MM.1S (cell line): ENCODE measurements around the gene SLC38A6.

Experiments used
- DNase-seq: peaks from one replicate; pipeline ENCODE4 v3.0.0-alpha.2; 2015
- H2AFZ ChIP-seq: fragments of 300-600 bp; sonication (generic); 2 replicates; pipeline ENCODE4 v1.6.0; 2016; ENCODE audit warnings: antibody characterized with exemption, low read length
- H3F3A ChIP-seq: fragments of 300-600 bp; sonication (generic); 2 replicates; pipeline ENCODE4 v1.6.1; 2016; ENCODE audit warnings: mild to moderate bottlenecking, antibody characterized with exemption, low read length, moderate library complexity, mixed read lengths; ENCODE audit not compliant: insufficient read depth
- H3K27ac ChIP-seq: fragments of 300-600 bp; sonication (generic); 2 replicates; pipeline ENCODE4 v1.5.1; 2016; ENCODE audit warnings: mild to moderate bottlenecking, low read length
- H3K27me3 ChIP-seq: fragments of 300-600 bp; sonication (generic); replicated peaks from 2 replicates; pipeline ENCODE4 v1.6.0; 2016; ENCODE audit warnings: low read length; ENCODE audit not compliant: insufficient read depth
- H3K36me3 ChIP-seq: fragments of 300-600 bp; sonication (generic); replicated peaks from 2 replicates; pipeline ENCODE4 v1.6.1; 2016; ENCODE audit warnings: mild to moderate bottlenecking, low read length, mixed read lengths; ENCODE audit not compliant: insufficient read depth
- H3K4me1 ChIP-seq: fragments of 300-600 bp; sonication (generic); 2 replicates; pipeline ENCODE4 v1.6.1; 2016; ENCODE audit warnings: low read length, mixed read lengths
- H3K4me2 ChIP-seq: fragments of 300-600 bp; sonication (generic); 2 replicates; pipeline ENCODE4 v1.6.0; 2016; ENCODE audit warnings: low read depth, low read length
- H3K4me3 ChIP-seq: fragments of 300-600 bp; sonication (generic); 2 replicates; pipeline ENCODE4 v1.5.1; 2016; ENCODE audit warnings: low read length, mixed read lengths
- H3K79me2 ChIP-seq: fragments of 300-600 bp; sonication (generic); 2 replicates; pipeline ENCODE4 v1.6.1; 2016; ENCODE audit warnings: mixed run types, low read length, mixed read lengths
- H3K9ac ChIP-seq: fragments of 300-600 bp; sonication (generic); 2 replicates; pipeline ENCODE4 v1.6.1; 2016; ENCODE audit warnings: low read length, mixed read lengths
- H3K9me2 ChIP-seq: fragments of 300-600 bp; sonication (generic); replicated peaks from 2 replicates; pipeline ENCODE4 v1.6.1; 2016; ENCODE audit warnings: mild to moderate bottlenecking, low read length, mixed read lengths; ENCODE audit not compliant: insufficient read depth
- H3K9me3 ChIP-seq: fragments of 300-600 bp; sonication (generic); replicated peaks from 2 replicates; pipeline ENCODE4 v1.6.1; 2016; ENCODE audit warnings: mild to moderate bottlenecking, low read length, mixed read lengths; ENCODE audit not compliant: insufficient read depth
- H4K20me1 ChIP-seq: fragments of 300-600 bp; sonication (generic); 2 replicates; pipeline ENCODE4 v1.6.1; 2016; ENCODE audit warnings: mild to moderate bottlenecking, low read length, moderate library complexity, mixed read lengths; ENCODE audit not compliant: insufficient read depth
- EZH2 ChIP-seq: fragments of 300-600 bp; sonication (generic); optimal IDR thresholded peaks from 2 replicates; pipeline ENCODE3; 2017; ENCODE audit warnings: low read depth, mild to moderate bottlenecking, antibody characterized with exemption, low read length, mixed read lengths
- EZH2phosphoT487 ChIP-seq: fragments of 300-600 bp; sonication (generic); IDR thresholded peaks from 2 replicates; pipeline ENCODE4 v1.6.1; 2018; ENCODE audit warnings: antibody characterized with exemption, low read length
- TF ChIP-seq, protein P1 (sequence below): fragments of 300-600 bp; sonication (generic); IDR thresholded peaks from 2 replicates; pipeline ENCODE4 v1.5.1; 2016; ENCODE audit warnings: antibody characterized with exemption, low read length, mixed read lengths

SLC38A6 gene

DNA sequence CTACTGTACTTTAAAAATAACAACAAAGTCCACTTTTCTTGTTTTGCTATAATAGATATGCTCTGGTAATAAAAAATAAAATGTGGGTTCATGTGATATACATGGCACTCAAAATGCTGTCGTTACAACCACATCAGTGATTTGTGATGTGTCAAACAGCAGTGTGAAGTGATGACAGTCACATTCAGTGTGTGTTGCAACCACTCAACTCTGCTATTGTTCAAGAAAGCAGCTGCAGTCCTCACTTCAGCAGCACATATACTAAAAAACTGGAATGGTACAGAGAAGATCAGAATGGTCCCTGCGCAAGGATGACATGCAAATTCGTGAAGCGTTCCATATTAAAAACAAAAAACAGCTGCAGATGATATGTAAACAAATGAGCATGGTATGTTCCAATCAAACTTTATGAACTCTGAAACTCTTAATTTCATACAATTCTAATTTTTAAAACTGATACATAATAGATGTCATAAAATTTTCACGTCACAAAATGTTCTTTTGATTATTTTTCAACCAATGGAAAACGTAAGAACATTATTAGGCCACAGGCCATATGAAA lies 6.9 kb upstream of the SLC38A6 start:
- Histone ChIP-seq H3K27ac (no peak overlapping the region), H3K9me2 (no peaks in the 10 kb centered on the region), H3K9ac (no peak overlapping the region), H3F3A (no peaks in the 10 kb centered on the region), H3K79me2 (no peaks in the 10 kb centered on the region), H2AFZ (no peak overlapping the region), H3K9me3 (no peaks in the 10 kb centered on the region), H4K20me1 (no peaks in the 10 kb centered on the region), H3K4me3 (no peak overlapping the region), H3K36me3 (no peaks in the 10 kb centered on the region), H3K4me2 (no peak overlapping the region), H3K4me1 (no peaks in the 10 kb centered on the region), H3K27me3 (no peaks in the 10 kb centered on the region)
- no peak for TF ChIP-seq EZH2
- TF ChIP-seq, protein P1, sequence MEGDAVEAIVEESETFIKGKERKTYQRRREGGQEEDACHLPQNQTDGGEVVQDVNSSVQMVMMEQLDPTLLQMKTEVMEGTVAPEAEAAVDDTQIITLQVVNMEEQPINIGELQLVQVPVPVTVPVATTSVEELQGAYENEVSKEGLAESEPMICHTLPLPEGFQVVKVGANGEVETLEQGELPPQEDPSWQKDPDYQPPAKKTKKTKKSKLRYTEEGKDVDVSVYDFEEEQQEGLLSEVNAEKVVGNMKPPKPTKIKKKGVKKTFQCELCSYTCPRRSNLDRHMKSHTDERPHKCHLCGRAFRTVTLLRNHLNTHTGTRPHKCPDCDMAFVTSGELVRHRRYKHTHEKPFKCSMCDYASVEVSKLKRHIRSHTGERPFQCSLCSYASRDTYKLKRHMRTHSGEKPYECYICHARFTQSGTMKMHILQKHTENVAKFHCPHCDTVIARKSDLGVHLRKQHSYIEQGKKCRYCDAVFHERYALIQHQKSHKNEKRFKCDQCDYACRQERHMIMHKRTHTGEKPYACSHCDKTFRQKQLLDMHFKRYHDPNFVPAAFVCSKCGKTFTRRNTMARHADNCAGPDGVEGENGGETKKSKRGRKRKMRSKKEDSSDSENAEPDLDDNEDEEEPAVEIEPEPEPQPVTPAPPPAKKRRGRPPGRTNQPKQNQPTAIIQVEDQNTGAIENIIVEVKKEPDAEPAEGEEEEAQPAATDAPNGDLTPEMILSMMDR, result no peak
- no peak for TF ChIP-seq EZH2phosphoT487
- no peak for DNase-seq

GRCh38 chr14:60975551-60975950 lies 5.5 kb upstream of the SLC38A6 start:
- Histone ChIP-seq H2AFZ (no peak overlapping the region), H3K79me2 (no peaks in the 10 kb centered on the region), H3K27ac (no peak overlapping the region), H3K36me3 (no peaks in the 10 kb centered on the region), H3K9me3 (no peaks in the 10 kb centered on the region), H4K20me1 (no peaks in the 10 kb centered on the region), H3K4me3 (no peak overlapping the region), H3K9ac (no peak overlapping the region), H3F3A (no peaks in the 10 kb centered on the region), H3K4me2 (no peak overlapping the region), H3K27me3 (no peaks in the 10 kb centered on the region), H3K4me1 (0 out of 2 replicates have a peak, but pooled peaks cover 3% of the 10 kb centered on the region), H3K9me2 (no peaks in the 10 kb centered on the region)
- no peak for DNase-seq
- TF ChIP-seq EZH2phosphoT487 (no peak), EZH2 (no peak)
- TF ChIP-seq, protein P1, result no peak

DNA sequence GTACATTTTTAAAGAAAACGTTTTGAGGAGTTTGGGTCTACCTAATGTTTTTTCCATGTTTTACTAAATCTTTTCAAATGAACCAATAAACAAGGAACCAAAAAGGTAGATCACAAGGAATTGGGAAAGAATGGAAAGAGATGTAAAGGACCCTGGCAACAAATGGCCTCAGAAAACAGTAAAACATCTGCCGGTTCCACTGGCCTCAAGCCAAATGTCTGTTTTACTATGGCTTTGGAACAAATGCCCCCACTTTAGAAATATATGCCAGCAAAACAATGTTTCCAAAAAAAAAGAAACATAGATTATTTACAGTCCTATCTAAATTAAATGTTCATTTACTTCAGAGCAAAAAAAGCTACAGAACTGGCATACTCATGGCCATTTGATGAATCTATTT lies 3.2 kb upstream of the SLC38A6 start:
- H3F3A ChIP-seq, result no peaks in the 10 kb centered on the region
- DNase-seq, result no peak
- no peaks in the 10 kb centered on the region for H3K9me2 ChIP-seq
- no peaks in the 10 kb centered on the region for H3K36me3 ChIP-seq
- 0 out of 2 replicates have a peak, but pooled peaks cover 3% of the 10 kb centered on the region for H3K4me1 ChIP-seq
- TF ChIP-seq EZH2 (no peak), EZH2phosphoT487 (no peak)
- TF ChIP-seq, protein P1, result no peak
- H4K20me1 ChIP-seq, result no peaks in the 10 kb centered on the region
- H3K4me3 ChIP-seq, result no peak overlapping the region
- H3K9me3 ChIP-seq, result no peaks in the 10 kb centered on the region
- H3K79me2 ChIP-seq, result no peaks in the 10 kb centered on the region
- no peak overlapping the region for H3K9ac ChIP-seq
- no peak overlapping the region for H3K27ac ChIP-seq
- H3K4me2 ChIP-seq, result no peak overlapping the region
- H3K27me3 ChIP-seq, result no peaks in the 10 kb centered on the region
- no peak overlapping the region for H2AFZ ChIP-seq
